Activated CD8-positive, alpha-beta T cell treated with anti-CD3 and anti-CD28 coated beads for 36 hours (primary cell): ENCODE results near the gene FKBP8. TPM values are rescaled to one million over a fixed set of nuclear protein-coding genes. Genes with fewer than 3 reads are reported as not detected.

Experiments
- ATAC-seq: fragments of 200-7000 bp; cut with Tn5 transposase; one replicate; pipeline ENCODE4 v1.10.0; 2021; ENCODE audit warnings: mild to moderate bottlenecking, moderate library complexity
- CTCF ChIA-PET: fragments of 350-600 bp; sonication (Branson Sonifier 250); formaldehyde crosslinking; loops from one replicate; lab custom pipeline; 2021; ENCODE audit warnings: antibody characterized with exemption; lab: Charles Lee
- POLR2A ChIA-PET: fragments of 350-600 bp; sonication (Branson Sonifier 250); formaldehyde crosslinking; loops from one replicate; lab custom pipeline; 2021; ENCODE audit warnings: antibody characterized with exemption; lab: Charles Lee
- DNase-seq: peaks from one replicate; pipeline ENCODE4 v3.0.0-alpha.2; 2020
- H3K27ac Mint-ChIP-seq: one replicate; pipeline ENCODE4 v1.8.0; 2021; ENCODE audit warnings: mild to moderate bottlenecking, mixed read lengths
- H3K27me3 Mint-ChIP-seq: one replicate; pipeline ENCODE4 v1.8.0; 2021; ENCODE audit warnings: mixed read lengths
- H3K36me3 Mint-ChIP-seq: one replicate; pipeline ENCODE4 v1.8.0; 2021; ENCODE audit warnings: low read depth, mixed read lengths
- H3K4me1 Mint-ChIP-seq: one replicate; pipeline ENCODE4 v1.8.0; 2021; ENCODE audit warnings: low read depth, mixed read lengths
- H3K4me3 Mint-ChIP-seq: one replicate; pipeline ENCODE4 v1.8.0; 2021; ENCODE audit warnings: mild to moderate bottlenecking, moderate library complexity, mixed read lengths
- H3K9me3 Mint-ChIP-seq: one replicate; pipeline ENCODE4 v1.8.0; 2021; ENCODE audit warnings: mixed read lengths
- CTCF ChIP-seq: fragments of 200-600 bp; IDR thresholded peaks from one replicate; pipeline ENCODE4 v1.8.0; 2022; ENCODE audit warnings: antibody characterized with exemption, mild to moderate bottlenecking
- intact Hi-C: fragments of 100-400 bp; cut with micrococcal nuclease; formaldehyde crosslinking; loops from one replicate; pipeline ENCODE4 v1.10.0; 2022
- total RNA-seq, 2 experiments: library from RNA; stranded (reverse); gene quantifications; one replicate each; pipeline ENCODE4 v1.2.3, GENCODE V29; 2021

FKBP8 gene
- total RNA-seq, 2 experiments from 2014 or later = 216 to 220 TPM

- Mint-ChIP-seq H3K27me3 (no peaks in the 10 kb centered on the region), H3K36me3 (no peaks in the 10 kb centered on the region), H3K4me3 (no peak overlapping the region), H3K27ac (peak overlapping the region; percentile 38), H3K9me3 (no peaks in the 10 kb centered on the region), H3K4me1 (peaks cover 55% of the 10 kb centered on the region)
- ATAC-seq (no peak), DNase-seq (no peak)
- intact Hi-C loops = no loop called here
- CTCF ChIA-PET = interaction anchor here (1.6 to 3.1 kb wide), 5 partner anchors 11 to 36 kb away, joined by 4 to 17 read pairs (median 7); no protein-coding TSS in a partner anchor
- TF ChIP-seq CTCF = no peak
- POLR2A ChIA-PET = interaction anchor here (0.5 to 1.4 kb wide), 3 partner anchors 24 to 77 kb away, joined by 3 to 4 read pairs (median 4); no protein-coding TSS in a partner anchor
Observed at GRCh38 chr19:18487576-18488402, 55.6 kb downstream of the FKBP8 start.

DNA sequence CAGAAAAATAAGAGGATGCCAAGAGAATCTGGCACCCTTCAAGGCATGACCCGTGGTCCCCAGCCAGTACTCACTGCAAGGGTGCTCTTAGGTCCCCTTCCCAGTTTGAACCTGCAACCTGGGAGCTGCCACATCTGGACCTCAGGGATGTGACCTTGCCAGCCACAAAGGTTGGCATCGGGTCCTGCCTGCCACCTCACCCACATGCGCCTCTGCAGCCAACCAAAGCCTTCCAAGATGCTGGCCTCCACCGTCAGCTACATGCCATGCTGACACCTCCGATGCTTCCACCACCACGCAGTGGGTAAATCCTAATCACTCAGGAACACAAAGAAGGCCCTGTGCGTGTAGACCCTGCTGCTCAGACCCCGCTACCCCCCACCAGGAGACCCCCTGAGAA lies 56.6 kb downstream of the FKBP8 start:
- ChIA-PET CTCF (interaction anchor here (1.0 to 3.1 kb wide), 4 partner anchors 9 to 34 kb away, joined by 3 to 17 read pairs (median 8); no protein-coding TSS in a partner anchor), POLR2A (interaction anchor here (0.5 to 1.0 kb wide), 2 partner anchors 11 to 72 kb away, joined by 3 read pairs; no protein-coding TSS in a partner anchor)
- TF ChIP-seq CTCF = no peak
- DNase-seq (no peak), ATAC-seq (no peak)
- Mint-ChIP-seq H3K27ac (peak overlapping the region; percentile 4), H3K4me3 (no peak overlapping the region), H3K9me3 (no peaks in the 10 kb centered on the region), H3K27me3 (no peaks in the 10 kb centered on the region), H3K36me3 (no peaks in the 10 kb centered on the region), H3K4me1 (peaks cover 61% of the 10 kb centered on the region)
- intact Hi-C loops = no loop called here

- no peak for DNase-seq
- no peak overlapping the region for H3K4me3 Mint-ChIP-seq
- peaks cover 70% of the 10 kb centered on the region for H3K4me1 Mint-ChIP-seq
- intact Hi-C loops = no loop called here
- ChIA-PET CTCF (interaction anchor here (0.8 to 2.0 kb wide), 5 partner anchors 12 to 198 kb away, joined by 3 to 12 read pairs (median 3); no protein-coding TSS in a partner anchor), POLR2A (interaction anchor here (1.0 to 1.4 kb wide), 4 partner anchors 9 to 35 kb away, joined by 3 to 4 read pairs (median 3); no protein-coding TSS in a partner anchor)
- H3K36me3 Mint-ChIP-seq = peaks cover 3% of the 10 kb centered on the region
- H3K27me3 Mint-ChIP-seq = no peaks in the 10 kb centered on the region
- peak overlapping the region; percentile 58 for H3K27ac Mint-ChIP-seq
- no peak for TF ChIP-seq CTCF
- no peak for ATAC-seq
- no peaks in the 10 kb centered on the region for H3K9me3 Mint-ChIP-seq
Observed at GRCh38 chr19:18484992-18485391, 58.4 kb downstream of the FKBP8 start.

DNA sequence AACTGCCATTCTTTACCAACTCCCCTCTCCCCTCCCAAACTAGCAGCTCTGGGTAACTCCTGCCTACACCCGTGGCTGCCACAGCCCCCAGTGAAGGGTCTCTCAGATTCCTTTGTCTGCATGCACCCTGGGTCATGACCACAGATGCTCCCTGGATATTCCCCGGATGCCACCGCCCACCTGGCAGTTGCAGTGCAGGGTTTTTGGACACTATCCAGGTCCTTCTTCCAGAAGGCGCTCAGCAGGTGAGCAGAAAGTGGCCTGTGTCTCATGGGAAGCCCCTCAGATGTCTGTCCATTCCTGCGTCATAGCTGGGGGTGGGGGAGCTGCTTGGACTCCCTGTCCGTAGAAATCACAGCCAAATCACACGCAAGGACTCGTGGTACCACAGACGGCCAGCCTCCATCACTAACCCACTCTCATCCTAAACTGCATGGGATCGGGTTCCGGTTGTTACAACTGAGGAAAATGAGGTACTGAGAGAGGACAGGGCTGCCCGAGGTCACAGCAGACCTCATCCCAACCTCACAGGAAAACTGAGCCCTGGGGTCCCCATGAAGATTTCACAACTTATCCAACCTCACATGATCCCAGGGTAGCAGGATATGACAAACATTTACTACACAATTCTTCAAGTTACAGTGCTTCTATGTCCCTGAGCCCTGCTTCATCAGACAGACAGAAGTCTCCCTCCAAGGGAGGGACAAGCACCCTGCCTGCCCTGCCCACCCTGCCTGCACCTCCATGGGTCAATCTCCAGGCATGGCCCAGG lies 60.1 kb downstream of the FKBP8 start:
- no peak for ATAC-seq
- Mint-ChIP-seq H3K4me3 (no peak overlapping the region), H3K27me3 (no peaks in the 10 kb centered on the region), H3K9me3 (no peaks in the 10 kb centered on the region), H3K4me1 (peaks cover 80% of the 10 kb centered on the region), H3K36me3 (peaks cover 4% of the 10 kb centered on the region), H3K27ac (peak overlapping the region; percentile 59)
- DNase-seq = no peak
- ChIA-PET POLR2A (interaction anchor here (0.6 to 1.1 kb wide), 3 partner anchors 15 to 202 kb away, joined by 3 to 6 read pairs (median 3); no protein-coding TSS in a partner anchor), CTCF (interaction anchor here (1.3 to 2.4 kb wide), 5 partner anchors 14 to 106 kb away, joined by 3 to 13 read pairs (median 9); partner anchors contain the start of gene ELL)
- intact Hi-C loops = no loop called here
- TF ChIP-seq CTCF = no peak

Other genes with a start within 250 kb of the FKBP8 start
- gene LSM4, start 220.5 kb downstream of the FKBP8 start, total RNA-seq = 100 to 1,000 TPM; 426 to 433 TPM
- 10 to 100 TPM; 21.7 to 23.9 TPM for gene PGPEP1, start 203.0 kb downstream of the FKBP8 start, total RNA-seq
- not detected for gene GDF15, start 157.4 kb downstream of the FKBP8 start, total RNA-seq
- gene LRRC25, start 146.0 kb downstream of the FKBP8 start, total RNA-seq = not detected
- 100 to 1,000 TPM in 1 of 2 experiments, 10 to 100 TPM in 1; 98.2 to 102 TPM for gene SSBP4, start 124.2 kb downstream of the FKBP8 start, total RNA-seq
- gene ISYNA1, start 105.4 kb downstream of the FKBP8 start, total RNA-seq = 10 to 100 TPM; 48.6 to 54.9 TPM
- gene ELL, start 21.5 kb downstream of the FKBP8 start, total RNA-seq = 10 to 100 TPM; 20.1 to 21.9 TPM
- gene KXD1, start 14.3 kb upstream of the FKBP8 start, total RNA-seq = 100 to 1,000 TPM; 137 to 142 TPM
- 1,000 to 10,000 TPM; 1,795 to 1,837 TPM for gene UBA52, start 28.3 kb upstream of the FKBP8 start, total RNA-seq
- 10 to 100 TPM; 61.2 to 65.1 TPM for gene REX1BD, start 45.2 kb upstream of the FKBP8 start, total RNA-seq
- not detected for gene CRLF1, start 63.2 kb upstream of the FKBP8 start, total RNA-seq
- gene TMEM59L, start 69.3 kb upstream of the FKBP8 start, total RNA-seq = not detected
- 10 to 100 TPM; 10.3 to 10.8 TPM for gene KLHL26, start 93.5 kb upstream of the FKBP8 start, total RNA-seq
- 1 to 10 TPM; 4.4 to 4.5 TPM for gene CRTC1, start 140.1 kb upstream of the FKBP8 start, total RNA-seq
- not detected for gene COMP, start 247.7 kb upstream of the FKBP8 start, total RNA-seq